ENCODE data around the gene ANKRD34A. TPM values are rescaled to one million over a fixed set of nuclear protein-coding genes. Genes with fewer than 3 reads are reported as not detected.

The ANKRD34A gene
- polyA plus RNA-seq, 1 donor from 2014 or later, result 1.7 TPM

- H2AFZ ChIP-seq (ENCODE audit: low read depth, low read length), result no peak overlapping the region
- no peaks in the 10 kb centered on the region for H3K36me3 ChIP-seq (ENCODE audit: insufficient read depth, low read length)
- peaks cover 7% of the 10 kb centered on the region for H3F3A ChIP-seq (ENCODE audit: insufficient read depth, low read length, poor library complexity, severe bottlenecking)
- TF ChIP-seq REST (IDR thresholded peaks at IDR 0.05; ENCODE audit: borderline replicate concordance), result no peak
- TF ChIP-seq, protein P1, sequence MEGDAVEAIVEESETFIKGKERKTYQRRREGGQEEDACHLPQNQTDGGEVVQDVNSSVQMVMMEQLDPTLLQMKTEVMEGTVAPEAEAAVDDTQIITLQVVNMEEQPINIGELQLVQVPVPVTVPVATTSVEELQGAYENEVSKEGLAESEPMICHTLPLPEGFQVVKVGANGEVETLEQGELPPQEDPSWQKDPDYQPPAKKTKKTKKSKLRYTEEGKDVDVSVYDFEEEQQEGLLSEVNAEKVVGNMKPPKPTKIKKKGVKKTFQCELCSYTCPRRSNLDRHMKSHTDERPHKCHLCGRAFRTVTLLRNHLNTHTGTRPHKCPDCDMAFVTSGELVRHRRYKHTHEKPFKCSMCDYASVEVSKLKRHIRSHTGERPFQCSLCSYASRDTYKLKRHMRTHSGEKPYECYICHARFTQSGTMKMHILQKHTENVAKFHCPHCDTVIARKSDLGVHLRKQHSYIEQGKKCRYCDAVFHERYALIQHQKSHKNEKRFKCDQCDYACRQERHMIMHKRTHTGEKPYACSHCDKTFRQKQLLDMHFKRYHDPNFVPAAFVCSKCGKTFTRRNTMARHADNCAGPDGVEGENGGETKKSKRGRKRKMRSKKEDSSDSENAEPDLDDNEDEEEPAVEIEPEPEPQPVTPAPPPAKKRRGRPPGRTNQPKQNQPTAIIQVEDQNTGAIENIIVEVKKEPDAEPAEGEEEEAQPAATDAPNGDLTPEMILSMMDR (IDR thresholded peaks at IDR 0.05; ENCODE audit: poor library complexity, severe bottlenecking), result no peak
- no peak for TF ChIP-seq EP300 (conservative IDR thresholded peaks at IDR 0.05; ENCODE audit: poor library complexity, severe bottlenecking)
- no peak for TF ChIP-seq TAF1 (IDR thresholded peaks at IDR 0.05; ENCODE audit: low read depth)
- TF ChIP-seq RAD21 (conservative IDR thresholded peaks at IDR 0.05), result no peak
- no peak for TF ChIP-seq EZH2 (IDR thresholded peaks at IDR 0.05; ENCODE audit: borderline replicate concordance, insufficient read depth, low read length, poor library complexity, severe bottlenecking)
- TF ChIP-seq SMC3 (conservative IDR thresholded peaks at IDR 0.05; ENCODE audit: poor library complexity), result no peak
- no peaks in the 10 kb centered on the region for H4K20me1 ChIP-seq (ENCODE audit: insufficient read depth)
- no peak overlapping the region for H3K4me2 ChIP-seq (ENCODE audit: low read length)
- H3K27me3 ChIP-seq (ENCODE audit: insufficient read depth, low read depth, low read length), result peaks cover 23% of the 10 kb centered on the region
- peak overlapping the region; percentile 68 for H3K4me3 ChIP-seq (ENCODE audit: low read length)
- H3K27ac ChIP-seq (ENCODE audit: low read length), result peak overlapping the region; percentile 2
- H3K9me3 ChIP-seq (ENCODE audit: low read length), result no peaks in the 10 kb centered on the region
- peak overlapping the region; percentile 64 for H3K9ac ChIP-seq (ENCODE audit: low read length)
- H3K9me2 ChIP-seq (ENCODE audit: insufficient read depth, low read length), result no peaks in the 10 kb centered on the region
- peaks cover 12% of the 10 kb centered on the region for H3K79me2 ChIP-seq (replicated peaks; ENCODE audit: insufficient read depth, low read length)
Observed at GRCh38 chr1:145961109-145961424, 3.3 kb downstream of the ANKRD34A start.

- Histone ChIP-seq H3K9ac (ENCODE audit: low read length) (peak overlapping the region; percentile 64), H3K4me2 (ENCODE audit: low read length) (no peak overlapping the region), H4K20me1 (ENCODE audit: insufficient read depth) (no peaks in the 10 kb centered on the region), H3K36me3 (ENCODE audit: insufficient read depth, low read length) (no peaks in the 10 kb centered on the region), H3K27ac (ENCODE audit: low read length) (peak overlapping the region; percentile 25), H3K9me2 (ENCODE audit: insufficient read depth, low read length) (no peaks in the 10 kb centered on the region), H2AFZ (ENCODE audit: low read depth, low read length) (no peak overlapping the region), H3K79me2 (replicated peaks; ENCODE audit: insufficient read depth, low read length) (peaks cover 17% of the 10 kb centered on the region), H3K9me3 (ENCODE audit: low read length) (no peaks in the 10 kb centered on the region), H3K4me3 (ENCODE audit: low read length) (peak overlapping the region; percentile 68), H3F3A (ENCODE audit: insufficient read depth, low read length, poor library complexity, severe bottlenecking) (peaks cover 7% of the 10 kb centered on the region), H3K27me3 (ENCODE audit: insufficient read depth, low read depth, low read length) (peaks cover 23% of the 10 kb centered on the region)
- TF ChIP-seq TAF1 (IDR thresholded peaks at IDR 0.05; ENCODE audit: low read depth) (no peak), EP300 (conservative IDR thresholded peaks at IDR 0.05; ENCODE audit: poor library complexity, severe bottlenecking) (no peak), MXI1 (conservative IDR thresholded peaks at IDR 0.05; ENCODE audit: poor library complexity, severe bottlenecking) (no peak), REST (IDR thresholded peaks at IDR 0.05; ENCODE audit: borderline replicate concordance) (no peak), RAD21 (conservative IDR thresholded peaks at IDR 0.05) (no peak), SMC3 (conservative IDR thresholded peaks at IDR 0.05; ENCODE audit: poor library complexity) (no peak), POLR2AphosphoS5 (IDR thresholded peaks at IDR 0.05) (peak; percentile 64), EZH2 (IDR thresholded peaks at IDR 0.05; ENCODE audit: borderline replicate concordance, insufficient read depth, low read length, poor library complexity, severe bottlenecking) (no peak)
- TF ChIP-seq, protein P1 (IDR thresholded peaks at IDR 0.05; ENCODE audit: poor library complexity, severe bottlenecking), result peak; percentile 37
Observed at GRCh38 chr1:145960468-145961108, 3.8 kb downstream of the ANKRD34A start.

All from neural cell (in vitro differentiated cells).